A673 (cell line): ENCODE data around the gene ZNF76. TPM values are rescaled to one million over a fixed set of nuclear protein-coding genes. Genes with fewer than 3 reads are reported as not detected.

Source experiments
- BruUV-seq: library from RNA; stranded (reverse); fragments of 400-500 nt; replicated peaks from 2 replicates; lab custom pipeline; 2021; lab: Mats Ljungman, UMichigan
- CTCF ChIA-PET: fragments of 300-600 bp; sonication (Branson Sonifier 250); formaldehyde crosslinking; loops from one replicate; lab custom pipeline; 2022; ENCODE audit warnings: antibody characterized with exemption; lab: Charles Lee
- POLR2A ChIA-PET: fragments of 300-600 bp; sonication (Branson Sonifier 250); formaldehyde crosslinking; loops from one replicate; lab custom pipeline; 2022; ENCODE audit warnings: antibody characterized with exemption; ENCODE audit not compliant: low non-redundant PET; lab: Charles Lee
- DNase-seq: peaks from one replicate; pipeline ENCODE4 v3.0.0-alpha.2; 2015; ENCODE audit warnings: low spot score
- H3K27ac ChIP-seq: fragments of 200-600 bp; sonication (generic); 2 replicates; pipeline ENCODE4 v1.5.1; 2016; ENCODE audit warnings: mixed run types, low read depth, mild to moderate bottlenecking, mixed read lengths, antibody characterized with exemption, low read length; ENCODE audit not compliant: poor library complexity, severe bottlenecking
- H3K27me3 ChIP-seq: fragments of 200-600 bp; sonication (generic); replicated peaks from 2 replicates; pipeline ENCODE4 v1.6.1; 2017; ENCODE audit warnings: mixed run types, low read depth, mild to moderate bottlenecking, mixed read lengths, antibody characterized with exemption, low read length; ENCODE audit not compliant: insufficient read depth, poor library complexity
- H3K36me3 ChIP-seq: fragments of 200-600 bp; sonication (generic); 2 replicates; pipeline ENCODE4 v1.6.1; 2016; ENCODE audit warnings: mixed run types, mild to moderate bottlenecking, mixed read lengths, antibody characterized with exemption, low read length; ENCODE audit not compliant: insufficient read depth, poor library complexity, severe bottlenecking
- H3K4me1 ChIP-seq: fragments of 200-600 bp; sonication (generic); 2 replicates; pipeline ENCODE4 v1.6.1; 2017; ENCODE audit warnings: mixed run types, mild to moderate bottlenecking, mixed read lengths, antibody characterized with exemption, low read length; ENCODE audit not compliant: insufficient read depth, poor library complexity, severe bottlenecking
- H3K4me3 ChIP-seq: fragments of 200-600 bp; sonication (generic); 2 replicates; pipeline ENCODE4 v1.5.1; 2016; ENCODE audit warnings: low read depth, mixed run types, mild to moderate bottlenecking, mixed read lengths, low read length; ENCODE audit not compliant: poor library complexity, severe bottlenecking
- H3K9me3 ChIP-seq: fragments of 200-600 bp; sonication (generic); 2 replicates; pipeline ENCODE4 v1.6.1; 2016; ENCODE audit warnings: mixed run types, low read depth, mild to moderate bottlenecking, mixed read lengths, antibody characterized with exemption, low read length; ENCODE audit not compliant: poor library complexity, severe bottlenecking
- EZH2 ChIP-seq: fragments of 200-600 bp; sonication (generic); IDR thresholded peaks from 2 replicates; pipeline ENCODE4 v1.6.1; 2017; ENCODE audit warnings: borderline replicate concordance, low read depth, mild to moderate bottlenecking, mixed read lengths, antibody characterized with exemption, low read length; ENCODE audit not compliant: poor library complexity, severe bottlenecking
- intact Hi-C: fragments of 100-400 bp; cut with micrococcal nuclease; formaldehyde crosslinking; loops from one replicate; pipeline ENCODE4 v1.10.0; 2022; ENCODE audit not compliant: unreplicated experiment
- total RNA-seq: library from RNA; stranded (reverse); gene quantifications from 2 replicates; pipeline ENCODE4 v1.2.3, GENCODE V29; 2021
- TF ChIP-seq, protein P1 (sequence below): fragments of 300-800, 200-600 bp; sonication (generic); conservative IDR thresholded peaks from 2 replicates; pipeline ENCODE4 v1.5.1; 2017; ENCODE audit warnings: low read depth, mild to moderate bottlenecking, antibody characterized with exemption, low read length, moderate library complexity, mixed read lengths

ZNF76 gene
- total RNA-seq, 1 experiment from 2014 or later = 28.7 TPM

DNA sequence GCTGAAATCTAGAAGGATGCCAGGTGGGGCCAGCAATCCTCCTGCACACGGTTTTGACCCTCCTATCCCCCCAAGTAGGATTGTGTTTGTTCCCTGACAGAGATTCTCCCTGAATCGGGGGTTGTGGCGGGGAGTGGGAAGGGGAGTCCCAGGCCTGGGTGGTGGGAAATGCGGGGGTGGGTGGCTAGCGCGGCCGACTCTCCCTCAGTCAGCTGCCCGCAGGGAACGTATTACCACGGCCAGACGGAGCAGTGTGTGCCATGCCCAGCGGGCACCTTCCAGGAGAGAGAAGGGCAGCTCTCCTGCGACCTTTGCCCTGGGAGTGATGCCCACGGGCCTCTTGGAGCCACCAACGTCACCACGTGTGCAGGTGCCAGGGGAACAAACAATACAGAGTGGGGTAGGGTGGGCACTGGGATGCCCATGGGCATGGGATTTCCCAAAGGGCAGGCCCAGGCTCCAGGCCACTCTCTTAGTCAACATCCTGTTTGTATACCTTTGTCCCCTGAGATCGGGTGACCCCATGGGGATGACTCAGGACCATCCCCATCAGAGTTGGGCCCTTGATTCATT, 16.1 kb upstream of the ZNF76 start:
- BruUV-seq = no TSS peak
- TF ChIP-seq, protein P1, sequence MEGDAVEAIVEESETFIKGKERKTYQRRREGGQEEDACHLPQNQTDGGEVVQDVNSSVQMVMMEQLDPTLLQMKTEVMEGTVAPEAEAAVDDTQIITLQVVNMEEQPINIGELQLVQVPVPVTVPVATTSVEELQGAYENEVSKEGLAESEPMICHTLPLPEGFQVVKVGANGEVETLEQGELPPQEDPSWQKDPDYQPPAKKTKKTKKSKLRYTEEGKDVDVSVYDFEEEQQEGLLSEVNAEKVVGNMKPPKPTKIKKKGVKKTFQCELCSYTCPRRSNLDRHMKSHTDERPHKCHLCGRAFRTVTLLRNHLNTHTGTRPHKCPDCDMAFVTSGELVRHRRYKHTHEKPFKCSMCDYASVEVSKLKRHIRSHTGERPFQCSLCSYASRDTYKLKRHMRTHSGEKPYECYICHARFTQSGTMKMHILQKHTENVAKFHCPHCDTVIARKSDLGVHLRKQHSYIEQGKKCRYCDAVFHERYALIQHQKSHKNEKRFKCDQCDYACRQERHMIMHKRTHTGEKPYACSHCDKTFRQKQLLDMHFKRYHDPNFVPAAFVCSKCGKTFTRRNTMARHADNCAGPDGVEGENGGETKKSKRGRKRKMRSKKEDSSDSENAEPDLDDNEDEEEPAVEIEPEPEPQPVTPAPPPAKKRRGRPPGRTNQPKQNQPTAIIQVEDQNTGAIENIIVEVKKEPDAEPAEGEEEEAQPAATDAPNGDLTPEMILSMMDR = no peak
- TF ChIP-seq EZH2 = no peak
- no peak for DNase-seq
- intact Hi-C loops = loop anchor here (5.0 kb wide), 1 partner anchor 96 kb away; no protein-coding TSS in a partner anchor
- Histone ChIP-seq H3K27ac (no peak overlapping the region), H3K36me3 (no peaks in the 10 kb centered on the region), H3K9me3 (no peaks in the 10 kb centered on the region), H3K27me3 (no peaks in the 10 kb centered on the region), H3K4me3 (no peak overlapping the region), H3K4me1 (no peaks in the 10 kb centered on the region)
- ChIA-PET CTCF (no interaction called here), POLR2A (no interaction called here)

DNA sequence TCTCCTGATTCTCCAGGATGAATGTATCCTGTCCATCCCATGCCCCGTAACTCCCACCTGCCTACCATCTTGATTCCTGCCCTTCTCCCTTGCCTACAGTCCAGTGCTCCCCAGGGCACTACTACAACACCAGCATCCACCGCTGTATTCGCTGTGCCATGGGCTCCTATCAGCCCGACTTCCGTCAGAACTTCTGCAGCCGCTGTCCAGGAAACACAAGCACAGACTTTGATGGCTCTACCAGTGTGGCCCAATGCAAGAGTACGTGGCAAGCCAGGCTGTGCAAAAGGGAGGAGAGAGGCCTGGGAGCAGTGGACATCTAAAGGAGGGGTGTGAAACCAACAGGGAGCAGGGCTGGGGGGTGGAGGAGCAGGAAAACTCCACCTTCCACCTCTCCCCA, 15.0 kb upstream of the ZNF76 start:
- CTCF ChIA-PET = no interaction called here
- H3K27ac ChIP-seq = no peak overlapping the region
- POLR2A ChIA-PET = no interaction called here
- no TSS peak for BruUV-seq
- H3K36me3 ChIP-seq = no peaks in the 10 kb centered on the region
- no peak overlapping the region for H3K4me3 ChIP-seq
- H3K9me3 ChIP-seq = no peaks in the 10 kb centered on the region
- no peak for TF ChIP-seq EZH2
- no peak for DNase-seq
- no peaks in the 10 kb centered on the region for H3K4me1 ChIP-seq
- intact Hi-C loops = loop anchor here (5.0 kb wide), 1 partner anchor 97 kb away; no protein-coding TSS in a partner anchor
- no peaks in the 10 kb centered on the region for H3K27me3 ChIP-seq

DNA sequence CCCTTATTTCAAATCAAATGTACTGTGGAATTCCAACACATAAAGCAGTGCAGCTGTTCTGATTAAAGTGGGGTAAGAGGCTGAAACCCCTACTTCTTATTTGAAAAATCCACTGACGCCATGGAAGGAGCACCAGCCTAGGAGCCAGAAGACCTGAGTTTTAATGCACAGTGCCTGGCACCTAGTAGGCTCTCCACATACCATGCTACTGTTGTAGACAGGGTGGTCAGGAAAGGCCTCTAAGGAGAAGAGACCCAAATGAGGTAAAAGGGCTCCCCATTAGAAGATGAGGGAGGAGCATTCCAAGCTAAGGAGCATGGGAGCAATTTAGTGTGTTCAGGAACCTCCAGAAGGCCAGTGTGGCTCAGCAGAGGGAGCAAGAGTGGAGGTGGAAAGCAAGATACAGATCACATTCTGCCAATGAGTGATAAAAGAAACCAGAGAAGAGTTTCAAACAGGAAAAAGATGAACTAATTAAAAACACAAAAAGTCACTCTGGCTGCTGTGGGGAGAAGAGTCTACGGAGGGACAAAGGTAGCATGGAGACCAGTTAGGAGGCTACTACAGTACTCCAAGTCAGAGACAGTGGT, 11.8 kb upstream of the ZNF76 start:
- no peak overlapping the region for H3K27ac ChIP-seq
- no peak overlapping the region for H3K4me3 ChIP-seq
- DNase-seq = no peak
- CTCF ChIA-PET = no interaction called here
- TF ChIP-seq, protein P1 = no peak
- no peak for TF ChIP-seq EZH2
- no peaks in the 10 kb centered on the region for H3K27me3 ChIP-seq
- BruUV-seq = no TSS peak
- POLR2A ChIA-PET = no interaction called here
- no peaks in the 10 kb centered on the region for H3K36me3 ChIP-seq
- no peaks in the 10 kb centered on the region for H3K9me3 ChIP-seq
- intact Hi-C loops = no loop called here
- H3K4me1 ChIP-seq = no peaks in the 10 kb centered on the region

DNA sequence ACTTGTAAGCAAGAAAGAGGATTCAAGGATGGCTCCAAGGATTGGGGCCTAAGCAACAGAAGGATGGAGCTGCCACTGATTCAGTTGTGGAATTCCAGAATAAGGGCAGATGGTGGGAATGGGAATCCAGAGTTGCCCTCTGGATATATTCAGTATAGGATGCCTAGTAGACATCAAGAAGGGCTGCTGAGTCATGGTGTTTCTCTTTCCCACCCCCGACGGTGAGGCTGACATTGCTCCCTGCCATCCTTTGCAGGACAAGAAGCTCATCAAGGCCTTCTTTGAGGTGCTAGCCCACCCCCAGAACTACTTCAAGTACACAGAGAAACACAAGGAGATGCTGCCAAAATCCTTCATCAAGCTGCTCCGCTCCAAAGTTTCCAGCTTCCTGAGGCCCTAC, 11.2 kb upstream of the ZNF76 start:
- POLR2A ChIA-PET = no interaction called here
- DNase-seq = no peak
- Histone ChIP-seq H3K9me3 (no peaks in the 10 kb centered on the region), H3K36me3 (no peaks in the 10 kb centered on the region), H3K4me1 (no peaks in the 10 kb centered on the region), H3K4me3 (no peak overlapping the region), H3K27ac (no peak overlapping the region), H3K27me3 (no peaks in the 10 kb centered on the region)
- CTCF ChIA-PET = no interaction called here
- intact Hi-C loops = no loop called here
- no TSS peak for BruUV-seq
- TF ChIP-seq EZH2 = no peak
- TF ChIP-seq, protein P1 = no peak
